HG03571 (cell line): ENCODE results near the gene SCNN1B.
"Not testable (repeated sequence)": the region's sequence is repeated elsewhere in the genome, so short reads cannot be mapped to it uniquely, and the experiment has no call there.

Experiments used
- ATAC-seq: cut with Tn5 transposase; IDR thresholded peaks from one replicate; pipeline ENCODE4 v1.9.1; 2021; ENCODE audit not compliant: unreplicated experiment

Gene SCNN1B

DNA sequence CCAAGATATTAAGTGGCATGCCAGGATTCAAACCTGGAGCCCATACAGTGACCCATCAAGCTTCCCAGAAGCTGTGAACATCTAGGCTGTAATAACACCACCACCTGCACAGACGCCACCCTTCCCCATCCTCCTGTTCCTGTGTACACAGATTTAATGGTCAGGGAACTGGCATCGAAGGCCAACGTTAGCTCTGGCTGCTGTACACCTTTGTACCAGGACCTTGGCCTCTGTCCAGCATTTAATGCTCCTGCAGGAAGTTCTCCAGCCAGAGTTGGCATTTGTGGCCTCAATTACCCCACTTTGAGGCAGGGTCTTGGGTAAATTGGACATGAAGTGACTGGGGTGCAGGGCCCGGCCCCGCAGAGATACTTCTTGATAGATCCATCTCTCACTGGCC, 49.3 kb downstream of the SCNN1B start:
- ATAC-seq, result no peak

DNA sequence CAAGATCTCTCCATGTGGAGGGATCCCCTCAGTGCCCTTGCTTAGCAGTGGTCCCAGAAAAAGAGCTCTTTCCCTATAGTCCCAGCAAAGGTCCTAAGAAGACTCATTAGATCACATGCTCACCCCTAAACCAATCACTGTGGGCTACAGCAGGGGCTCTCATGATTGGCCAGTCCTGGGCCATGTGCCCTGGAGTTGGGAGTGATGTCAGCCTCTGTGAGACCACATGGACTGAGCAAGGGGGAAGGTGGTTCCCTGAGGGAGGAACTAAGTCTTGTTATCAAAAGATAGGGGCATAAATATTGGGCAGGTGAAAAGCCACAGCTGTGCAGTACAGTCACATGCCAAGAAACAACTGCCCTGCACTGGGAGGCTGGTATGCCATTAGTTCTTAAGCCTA, 51.3 kb downstream of the SCNN1B start:
- no peak for ATAC-seq

- ATAC-seq, result no peak
Measured at GRCh38 chr16:23354246-23354645, 52.1 kb downstream of the SCNN1B start.

- ATAC-seq, result no peak
Measured at GRCh38 chr16:23355106-23355670, 53.1 kb downstream of the SCNN1B start.

DNA sequence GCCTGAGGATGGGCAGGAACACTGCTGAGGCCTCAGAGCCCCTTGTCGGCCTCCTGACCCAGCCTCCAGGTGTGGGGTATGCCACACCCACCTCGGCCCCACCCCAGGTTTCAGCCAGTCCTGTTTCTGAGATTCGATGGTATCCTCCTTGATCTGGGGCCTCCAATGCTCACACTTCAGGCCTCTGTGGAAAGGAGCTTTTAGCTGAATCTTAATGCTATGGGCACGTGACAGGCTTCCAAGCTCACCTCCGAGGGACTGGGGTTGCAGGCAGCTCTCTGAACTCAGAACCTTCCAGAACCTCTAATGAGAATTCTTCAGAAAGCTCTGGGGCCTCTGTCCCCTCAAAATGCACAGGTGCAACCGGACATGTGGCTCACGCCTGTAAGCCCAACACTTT, 54.8 kb downstream of the SCNN1B start:
- no peak for ATAC-seq

DNA sequence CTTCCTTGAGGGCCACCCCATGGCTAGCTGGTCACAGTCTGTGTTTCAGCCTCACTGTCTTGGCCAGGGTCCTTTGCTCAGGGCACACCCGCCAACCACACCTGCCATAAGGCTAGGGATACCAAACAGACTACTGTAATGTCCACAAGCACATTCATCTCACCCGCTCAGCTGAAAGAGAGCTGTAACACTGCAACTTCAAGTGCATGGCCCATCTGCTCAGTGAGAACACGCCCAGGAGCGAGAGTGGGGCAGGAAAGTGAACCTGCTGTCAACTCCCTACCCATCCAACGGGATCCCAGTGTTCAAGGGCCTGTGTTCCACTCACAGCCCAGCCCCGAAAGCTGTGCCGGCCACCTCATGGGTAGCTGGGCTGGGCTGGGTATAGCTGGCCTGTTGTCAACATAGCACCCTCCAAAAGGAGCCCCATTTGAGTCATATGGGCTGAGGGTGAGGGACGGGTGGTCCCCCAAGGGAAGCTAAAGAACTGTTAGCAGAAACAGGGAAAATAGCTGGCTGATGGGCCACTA, 55.7 kb downstream of the SCNN1B start:
- ATAC-seq, result no peak

DNA sequence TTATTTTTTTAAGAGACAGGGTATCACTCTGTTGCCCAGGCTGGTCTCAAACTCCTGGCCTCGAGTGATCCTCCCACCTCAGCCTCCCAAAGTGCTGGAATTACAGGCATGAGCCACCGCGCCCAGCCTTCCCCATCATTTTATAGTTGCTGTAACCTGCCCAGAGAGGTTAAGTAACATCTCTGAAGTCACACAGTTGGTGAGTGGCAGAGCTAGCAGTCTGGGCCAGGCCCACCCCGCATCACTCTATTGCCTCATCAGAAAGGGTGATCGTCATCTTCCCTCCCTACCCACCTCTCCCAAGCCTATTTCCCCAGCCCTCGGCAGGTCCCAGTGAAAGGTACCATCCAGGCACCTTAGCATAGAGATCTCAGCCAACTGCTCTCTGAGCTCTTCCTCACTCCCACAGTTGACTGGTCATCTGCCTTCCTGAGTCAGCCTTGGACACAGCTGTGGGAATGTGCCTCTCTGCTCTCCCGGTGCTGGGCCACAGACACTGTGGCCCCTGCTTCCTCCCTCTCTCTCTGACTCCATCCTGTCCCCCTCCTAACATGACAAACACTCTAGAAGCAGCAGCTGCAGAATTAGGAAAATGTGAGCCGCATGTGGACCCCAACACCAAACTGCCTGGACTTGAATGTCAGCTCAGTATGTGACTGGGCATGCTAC, 57.1 kb downstream of the SCNN1B start:
- ATAC-seq, result no peak

DNA sequence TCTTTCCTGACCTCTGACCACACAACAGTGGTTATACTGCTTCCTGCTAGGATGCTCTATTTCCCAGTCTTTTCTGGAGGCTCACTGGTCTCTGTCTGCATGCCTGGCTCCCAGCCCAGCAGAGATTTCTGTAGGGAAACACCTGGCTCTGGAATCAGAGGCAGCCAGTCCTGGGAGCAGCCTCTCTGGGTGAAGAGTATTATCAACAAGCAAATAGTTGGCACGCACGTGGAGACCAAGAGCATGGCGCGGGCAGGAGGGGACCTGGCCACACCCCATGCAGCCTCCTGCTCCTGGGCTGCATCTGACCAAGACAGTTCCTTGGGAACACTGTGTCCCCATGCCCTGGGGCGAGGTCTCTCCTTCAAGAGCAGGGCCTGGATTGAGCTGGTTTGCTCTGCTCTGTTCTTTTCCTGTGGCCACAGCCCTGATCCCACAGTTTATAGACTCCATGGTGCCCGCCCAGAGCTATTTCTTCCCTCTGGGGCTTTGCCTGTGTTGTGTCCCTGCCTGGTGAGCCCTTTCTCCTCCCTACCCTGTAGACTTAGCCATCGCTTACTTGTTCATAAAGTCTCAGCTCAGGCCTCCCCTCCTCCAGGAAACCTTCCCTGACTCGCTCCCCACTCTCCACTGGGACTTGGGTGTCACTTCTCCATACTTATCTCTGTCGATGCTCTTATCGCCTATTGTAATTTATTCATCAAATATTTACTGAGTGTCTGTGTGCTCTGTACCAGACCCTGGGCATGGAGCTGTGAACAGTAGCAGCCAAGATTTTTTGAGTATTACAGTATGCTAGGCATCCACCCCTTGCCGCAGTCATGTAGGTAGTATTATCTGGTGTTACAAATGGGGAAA, 60.6 kb downstream of the SCNN1B start:
- no peak for ATAC-seq

GRCh38 chr16:23365602-23366240, 63.6 kb downstream of the SCNN1B start:
- no peak for ATAC-seq

- not testable (repeated sequence) for ATAC-seq
Measured at GRCh38 chr16:23366341-23366740, 64.2 kb downstream of the SCNN1B start.

DNA sequence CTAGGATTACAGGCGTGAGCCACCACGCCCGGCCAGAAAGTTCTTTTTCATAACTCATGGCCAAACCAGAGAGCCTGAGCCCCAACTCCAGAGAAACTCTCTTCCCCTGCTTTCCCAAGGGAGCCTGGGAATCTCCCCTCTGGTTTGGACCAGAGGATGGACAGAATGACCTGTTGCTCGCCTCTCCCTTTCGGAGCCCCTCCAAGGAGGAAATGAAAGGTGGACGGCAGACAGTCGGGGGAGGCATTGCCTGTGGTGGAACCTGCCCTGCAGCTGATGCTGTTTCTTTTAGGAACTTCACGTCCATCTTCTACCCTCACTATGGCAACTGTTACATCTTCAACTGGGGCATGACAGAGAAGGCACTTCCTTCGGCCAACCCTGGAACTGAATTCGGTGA, 65.5 kb downstream of the SCNN1B start:
- no peak for ATAC-seq

GRCh38 chr16:23367988-23368387, 65.9 kb downstream of the SCNN1B start:
- ATAC-seq, result no peak

- ATAC-seq, result no peak
Measured at GRCh38 chr16:23368469-23368868, 66.4 kb downstream of the SCNN1B start.

- no peak for ATAC-seq
Measured at GRCh38 chr16:23369416-23369815, 67.3 kb downstream of the SCNN1B start.

DNA sequence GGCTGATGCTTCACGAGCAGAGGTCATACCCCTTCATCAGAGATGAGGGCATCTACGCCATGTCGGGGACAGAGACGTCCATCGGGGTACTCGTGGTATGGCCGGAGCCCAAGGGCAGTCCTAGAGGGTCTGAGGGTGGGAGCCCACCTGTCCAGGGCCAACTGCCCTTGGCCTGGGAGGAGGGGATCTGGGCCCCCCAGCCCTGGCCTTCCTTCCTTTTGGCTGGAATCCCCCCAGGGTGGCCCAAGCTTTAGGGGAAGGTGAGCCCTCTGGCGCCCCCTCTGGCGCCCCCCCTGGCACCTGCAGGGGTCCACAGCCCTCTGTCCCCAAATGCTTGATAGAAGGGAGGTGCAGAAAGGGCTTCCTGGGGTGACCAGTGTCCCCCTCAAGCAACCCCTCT, 69.3 kb downstream of the SCNN1B start:
- no peak for ATAC-seq

DNA sequence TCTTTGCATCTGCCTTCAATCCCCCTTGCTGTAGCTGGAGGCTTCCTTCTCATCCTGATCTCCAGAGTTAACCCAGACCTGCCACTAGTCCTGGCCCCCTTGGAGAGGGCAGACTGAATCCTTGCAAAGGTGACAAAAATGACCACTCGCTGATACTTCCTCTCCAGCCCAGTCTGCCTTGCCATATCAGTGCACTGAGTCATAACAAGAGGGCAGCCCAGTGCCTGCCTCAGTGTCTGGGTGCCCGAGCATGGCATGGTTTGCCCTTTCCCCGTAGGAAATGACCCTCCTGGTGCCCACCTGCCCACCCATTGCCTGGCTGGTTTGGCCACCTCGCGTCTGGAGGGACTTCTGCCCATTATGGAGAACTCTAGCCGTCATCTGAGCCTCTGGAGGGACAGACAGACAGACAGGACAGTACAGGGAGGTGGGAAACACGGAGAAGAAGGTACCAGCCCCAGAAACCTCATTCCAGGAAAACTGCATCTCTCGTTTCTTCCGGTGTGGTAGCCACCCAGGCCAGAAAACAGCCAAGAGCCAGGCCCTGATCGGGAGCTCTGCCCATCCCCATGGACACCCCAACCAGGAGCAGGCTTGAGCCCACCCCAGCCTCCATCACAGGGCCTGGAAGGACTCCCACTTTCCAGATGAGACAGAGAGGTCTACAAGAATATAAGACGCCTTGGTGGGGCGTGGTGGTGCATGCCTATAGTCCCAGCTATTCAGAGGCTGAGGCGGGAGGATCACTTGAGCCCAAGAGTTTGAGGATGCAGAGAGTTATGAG, 71.5 kb downstream of the SCNN1B start:
- no peak for ATAC-seq

DNA sequence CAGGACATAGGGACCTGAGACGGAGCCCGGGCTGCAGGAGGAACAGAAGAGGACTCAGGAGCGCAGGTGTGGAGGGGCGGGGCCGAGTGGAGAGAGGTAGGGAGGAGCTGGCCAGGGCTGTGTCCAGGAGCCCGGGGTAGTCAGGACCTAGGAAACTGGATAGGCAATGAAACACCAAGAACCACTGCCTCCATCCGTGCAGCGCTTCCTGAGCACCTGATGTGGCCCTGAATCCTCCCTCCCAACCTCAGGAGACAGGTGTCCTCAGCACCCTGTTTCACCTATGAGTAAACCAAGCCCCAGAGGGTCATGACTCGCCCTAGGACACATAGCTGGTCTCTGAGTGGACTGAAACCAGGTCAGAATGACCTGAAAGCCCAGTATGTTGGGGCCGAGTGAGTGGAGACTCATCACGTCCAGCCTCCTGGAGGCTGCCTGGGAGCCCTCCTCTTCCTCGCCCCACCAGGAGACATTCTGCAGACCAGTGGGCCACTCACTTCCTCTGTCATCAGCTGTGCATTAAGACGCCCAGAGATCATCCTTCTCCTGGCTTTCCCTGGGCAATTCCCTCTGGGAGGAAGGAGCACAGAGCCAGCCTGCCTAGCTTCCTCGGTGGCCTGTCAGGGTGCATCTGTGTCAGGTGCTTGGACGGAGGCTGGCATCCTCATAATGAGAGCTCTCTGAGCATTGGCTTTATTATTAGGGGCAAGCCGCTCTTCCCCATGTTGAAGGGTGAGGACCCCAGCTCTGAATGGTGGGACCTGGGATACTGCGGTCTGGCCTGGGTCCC, 72.8 kb downstream of the SCNN1B start:
- ATAC-seq, result no peak

- ATAC-seq, result no peak
Measured at GRCh38 chr16:23375643-23376042, 73.5 kb downstream of the SCNN1B start.

DNA sequence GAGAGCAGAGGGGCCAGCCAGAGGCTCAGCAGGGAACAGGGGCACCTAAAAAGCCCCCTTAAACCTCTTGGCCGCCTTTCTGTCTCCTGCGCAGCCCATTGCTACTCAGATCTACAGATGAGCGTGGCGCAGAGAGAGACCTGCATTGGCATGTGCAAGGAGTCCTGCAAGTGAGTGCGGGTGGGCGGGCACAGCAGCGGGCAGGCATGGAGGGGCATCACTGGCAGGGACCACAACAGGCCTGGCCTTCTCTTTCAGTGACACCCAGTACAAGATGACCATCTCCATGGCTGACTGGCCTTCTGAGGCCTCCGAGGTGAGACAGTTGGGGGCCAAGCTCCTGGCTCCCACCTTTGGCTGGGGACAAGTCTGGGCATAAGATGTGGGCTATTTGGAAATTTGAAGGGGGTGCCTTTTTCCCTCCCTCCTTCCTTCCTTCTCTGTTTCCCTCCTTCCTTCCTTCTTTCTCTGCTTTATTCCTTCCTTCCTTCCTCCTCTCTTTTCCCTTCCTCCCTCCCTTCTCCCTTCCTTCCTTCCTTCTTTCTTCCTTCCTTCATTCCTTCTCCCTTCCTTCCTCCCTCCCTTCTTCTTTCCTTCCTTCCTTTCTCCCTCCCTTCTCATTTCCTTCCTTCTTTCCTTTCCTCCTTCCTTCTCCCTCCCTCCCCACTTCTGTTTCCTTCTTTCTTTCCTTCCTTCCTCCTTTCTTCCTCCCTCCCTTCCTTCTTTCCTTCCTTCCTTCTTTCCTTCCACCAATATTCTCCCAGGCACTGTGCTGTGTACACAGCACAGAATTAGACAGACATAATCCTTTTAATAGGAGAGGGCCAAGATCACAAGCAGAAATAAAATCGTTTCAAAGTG, 75.2 kb downstream of the SCNN1B start:
- no peak for ATAC-seq
